Karpas-422 (cell line): ENCODE results near the gene KRTAP9-4. TPM values are rescaled to one million over a fixed set of nuclear protein-coding genes. Genes with fewer than 3 reads are reported as not detected.
"Not testable (repeated sequence)": the region's sequence is repeated elsewhere in the genome, so short reads cannot be mapped to it uniquely, and the experiment has no call there.

Experiments
- DNase-seq: peaks from one replicate; pipeline ENCODE4 v3.0.0-alpha.2; 2015
- H2AFZ ChIP-seq: fragments of 200-600 bp; sonication (generic); 2 replicates; pipeline ENCODE4 v1.6.1; 2014; ENCODE audit warnings: antibody characterized with exemption, low read length, mixed read lengths
- H3K27ac ChIP-seq: fragments of 200-600 bp; sonication (generic); 2 replicates; pipeline ENCODE4 v1.5.1; 2014; ENCODE audit warnings: mild to moderate bottlenecking, low read length, moderate library complexity
- H3K27me3 ChIP-seq: fragments of 200-600 bp; sonication (generic); 2 replicates; pipeline ENCODE4 v1.6.1; 2014; ENCODE audit warnings: low read length, mixed read lengths
- H3K36me3 ChIP-seq: fragments of 200-600 bp; sonication (generic); 2 replicates; pipeline ENCODE4 v1.6.1; 2014; ENCODE audit warnings: low read length, mixed read lengths; ENCODE audit not compliant: insufficient read depth
- H3K4me1 ChIP-seq: fragments of 200-600 bp; sonication (generic); 2 replicates; pipeline ENCODE4 v1.6.1; 2014; ENCODE audit warnings: mild to moderate bottlenecking, low read length, mixed read lengths
- H3K4me2 ChIP-seq: fragments of 200-600 bp; sonication (generic); 2 replicates; pipeline ENCODE4 v1.6.1; 2014; ENCODE audit warnings: low read length, low read depth, mild to moderate bottlenecking; ENCODE audit not compliant: poor library complexity, severe bottlenecking
- H3K4me3 ChIP-seq: fragments of 200-600 bp; sonication (generic); 2 replicates; pipeline ENCODE4 v1.5.1; 2014; ENCODE audit warnings: mild to moderate bottlenecking, antibody characterized with exemption, low read length, mixed read lengths
- H3K79me2 ChIP-seq: fragments of 200-600 bp; sonication (generic); 2 replicates; pipeline ENCODE4 v1.6.1; 2014; ENCODE audit warnings: mild to moderate bottlenecking, low read length, mixed read lengths
- H3K9ac ChIP-seq: fragments of 200-600 bp; sonication (generic); 2 replicates; pipeline ENCODE4 v1.6.0; 2014; ENCODE audit warnings: low read length
- H3K9me2 ChIP-seq: fragments of 200-600 bp; sonication (generic), shearing (Covaris generic); replicated peaks from 2 replicates; pipeline ENCODE4 v1.6.0; 2014; ENCODE audit warnings: mild to moderate bottlenecking, low read length, moderate library complexity; ENCODE audit not compliant: insufficient read depth
- H3K9me3 ChIP-seq: fragments of 300-700, 200-600 bp; sonication (generic); 2 replicates; pipeline ENCODE4 v1.6.1; 2014; ENCODE audit warnings: low read length, mixed read lengths
- H4K20me1 ChIP-seq: fragments of 200-600 bp; sonication (generic); 2 replicates; pipeline ENCODE4 v1.6.1; 2014; ENCODE audit warnings: mild to moderate bottlenecking, antibody characterized with exemption, low read length, low read depth; ENCODE audit not compliant: insufficient read depth
- total RNA-seq: library from RNA; depleted of rRNA; stranded (reverse); fragments of >200 nt; shearing (Covaris generic); gene quantifications from 2 replicates; pipeline ENCODE4 v1.2.3, GENCODE V29; 2014; ENCODE audit warnings: low replicate concordance

Gene KRTAP9-4
- total RNA-seq, 1 experiment from 2014 or later = not detected

DNA sequence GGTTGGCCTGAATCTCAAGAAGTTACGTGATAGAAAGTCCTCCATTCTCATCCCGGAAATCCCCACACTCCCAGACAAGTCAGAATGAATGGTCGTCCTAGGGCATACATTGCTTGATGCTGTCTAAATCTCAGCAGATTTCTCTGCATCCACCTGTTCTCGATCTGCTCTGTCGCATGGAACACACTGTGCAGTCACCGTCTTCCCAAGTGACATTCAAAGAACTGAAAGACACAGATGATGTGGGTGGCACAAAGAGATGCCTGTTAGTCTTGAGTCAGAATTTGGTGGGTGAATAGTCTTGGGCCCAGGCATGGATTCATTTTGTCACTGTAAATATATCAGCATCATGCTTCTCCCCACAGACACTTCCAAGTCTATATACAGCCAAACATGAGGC lies 17.8 kb upstream of the KRTAP9-4 start:
- no peak for DNase-seq
- Histone ChIP-seq H4K20me1 (no peaks in the 10 kb centered on the region), H3K79me2 (no peaks in the 10 kb centered on the region)

DNA sequence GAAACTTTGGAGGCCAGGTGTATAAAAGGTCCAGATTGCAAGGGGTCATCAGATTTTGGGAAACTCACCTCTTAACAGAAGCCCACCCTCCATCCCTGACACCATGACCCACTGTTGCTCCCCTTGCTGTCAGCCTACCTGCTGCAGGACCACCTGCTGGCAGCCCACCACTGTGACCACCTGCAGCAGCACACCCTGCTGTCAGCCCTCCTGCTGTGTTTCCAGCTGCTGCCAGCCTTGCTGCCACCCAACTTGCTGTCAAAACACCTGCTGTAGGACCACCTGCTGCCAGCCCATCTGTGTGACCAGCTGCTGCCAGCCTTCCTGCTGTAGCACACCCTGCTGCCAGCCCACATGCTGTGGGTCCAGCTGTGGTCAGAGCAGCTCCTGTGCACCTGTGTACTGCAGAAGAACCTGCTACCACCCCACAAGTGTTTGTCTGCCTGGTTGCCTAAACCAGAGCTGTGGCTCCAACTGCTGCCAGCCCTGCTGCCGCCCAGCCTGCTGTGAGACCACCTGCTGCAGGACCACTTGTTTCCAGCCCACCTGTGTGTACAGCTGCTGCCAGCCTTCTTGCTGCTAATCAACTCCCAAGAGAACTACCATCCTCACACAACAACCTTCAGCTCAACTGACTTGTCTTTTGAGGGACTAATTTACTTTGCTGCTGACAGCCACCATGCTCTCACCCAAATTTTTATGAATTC lies 16.9 kb upstream of the KRTAP9-4 start, which contains the start of gene KRTAP9-3:
TSS of gene KRTAP9-3 (plus strand) at position 51 of the 707 bp plus-strand sequence. CDS start at position 104, 53 bp downstream.
- not testable (repeated sequence) for H4K20me1 ChIP-seq, H3K4me3 ChIP-seq, H2AFZ ChIP-seq, H3K36me3 ChIP-seq, H3K9me3 ChIP-seq, H3K27ac ChIP-seq, H3K27me3 ChIP-seq, H3K9ac ChIP-seq, H3K4me1 ChIP-seq, H3K4me2 ChIP-seq, H3K79me2 ChIP-seq, DNase-seq, H3K9me2 ChIP-seq

More for the DNA sequence above, 17.8 kb upstream of the KRTAP9-4 start:
- Histone ChIP-seq H3K27ac (no peak overlapping the region), H3K4me1 (no peaks in the 10 kb centered on the region), H3K9me2 (no peaks in the 10 kb centered on the region), H3K9ac (no peak overlapping the region), H3K27me3 (no peaks in the 10 kb centered on the region), H3K36me3 (no peaks in the 10 kb centered on the region), H2AFZ (no peak overlapping the region), H3K9me3 (no peaks in the 10 kb centered on the region), H3K4me3 (no peak overlapping the region), H3K4me2 (no peak overlapping the region)

DNA sequence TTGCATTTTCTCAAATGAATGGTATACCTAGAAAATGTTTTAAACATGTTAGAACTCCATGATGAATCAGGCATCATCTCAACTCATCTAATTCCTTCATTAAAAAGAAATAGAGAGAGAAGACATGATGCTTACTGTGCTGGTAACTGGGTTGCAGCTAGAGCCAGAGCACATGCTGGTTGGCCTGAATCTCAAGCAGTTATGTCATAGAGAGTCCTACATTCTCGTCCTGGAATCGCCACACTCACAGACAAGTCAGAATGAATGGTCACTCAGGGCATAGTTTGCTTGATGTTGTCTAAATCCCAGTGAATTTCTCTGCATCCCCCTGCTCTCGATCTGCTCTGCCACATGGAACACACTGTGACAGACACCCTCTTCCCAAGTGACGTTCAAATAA lies 12.4 kb upstream of the KRTAP9-4 start:
- H3K9ac ChIP-seq, H3K4me3 ChIP-seq, H3K4me2 ChIP-seq, H3K27ac ChIP-seq, H4K20me1 ChIP-seq, H3K36me3 ChIP-seq, H3K4me1 ChIP-seq, H3K9me2 ChIP-seq, H2AFZ ChIP-seq, H3K27me3 ChIP-seq, H3K9me3 ChIP-seq, DNase-seq, H3K79me2 ChIP-seq: not testable (repeated sequence)

DNA sequence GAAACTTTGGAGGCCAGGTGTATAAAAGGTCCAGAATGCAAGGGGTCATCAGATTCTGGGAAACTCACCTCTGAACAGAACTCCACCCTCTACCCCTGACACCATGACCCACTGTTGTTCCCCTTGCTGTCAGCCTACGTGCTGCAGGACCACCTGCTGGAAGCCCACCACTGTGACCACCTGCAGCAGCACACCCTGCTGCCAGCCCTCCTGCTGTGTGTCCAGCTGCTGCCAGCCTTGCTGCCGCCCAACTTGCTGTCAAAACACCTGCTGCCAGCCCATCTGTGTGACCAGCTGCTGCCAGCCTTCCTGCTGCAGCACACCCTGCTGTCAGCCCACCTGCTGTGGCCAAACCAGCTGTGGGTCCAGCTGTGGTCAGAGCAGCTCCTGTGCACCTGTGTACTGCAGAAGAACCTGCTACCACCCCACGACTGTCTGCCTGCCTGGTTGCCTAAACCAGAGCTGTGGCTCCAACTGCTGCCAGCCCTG lies 11.5 kb upstream of the KRTAP9-4 start, which contains the start of gene KRTAP9-8:
TSS of gene KRTAP9-8 (plus strand) at position 51 of the 489 bp plus-strand sequence. CDS start at position 104, 53 bp downstream.
- not testable (repeated sequence) for H3K27me3 ChIP-seq, H3K79me2 ChIP-seq, H3K9me2 ChIP-seq, H3K4me3 ChIP-seq, H3K27ac ChIP-seq, DNase-seq, H4K20me1 ChIP-seq, H3K9ac ChIP-seq, H3K4me2 ChIP-seq, H3K36me3 ChIP-seq, H3K4me1 ChIP-seq, H2AFZ ChIP-seq, H3K9me3 ChIP-seq

DNA sequence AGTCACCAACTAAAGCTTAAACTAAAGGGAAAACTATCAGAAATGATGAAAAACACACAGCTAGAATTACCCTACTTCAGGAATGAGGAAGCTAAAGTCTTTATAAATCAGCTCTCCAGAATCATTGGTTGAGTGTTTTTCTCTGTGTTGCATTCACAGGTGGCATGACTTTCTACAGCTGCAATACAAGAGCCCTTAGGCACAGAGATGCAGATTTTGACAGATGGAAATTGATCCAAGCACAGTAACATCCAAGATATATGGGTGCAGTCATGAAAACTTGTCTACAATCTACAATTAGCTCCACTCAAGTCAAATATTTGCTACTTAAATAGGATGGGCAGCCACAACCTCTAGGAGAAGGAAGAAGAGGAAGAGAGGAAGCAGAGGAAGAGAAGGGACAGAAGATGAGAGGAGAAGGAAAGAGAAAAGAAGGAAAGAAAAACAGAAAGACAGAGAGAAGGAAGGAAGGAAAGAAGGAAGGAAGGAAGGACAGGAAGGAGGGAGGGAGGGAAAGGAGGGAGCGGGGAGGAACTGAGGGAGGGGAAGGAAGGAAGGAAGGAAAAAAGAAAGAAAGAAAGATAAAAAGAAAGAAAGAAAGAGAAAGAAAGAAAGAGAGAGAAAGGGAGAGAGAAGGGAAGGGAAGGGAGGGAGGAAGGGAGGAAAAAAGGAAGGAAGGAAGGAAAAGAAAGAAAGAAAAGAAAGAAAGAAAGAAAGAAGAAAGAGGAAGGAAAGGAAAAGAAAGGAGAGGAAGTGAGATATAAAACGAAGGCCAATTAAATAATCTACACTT lies 2.3 kb upstream of the KRTAP9-4 start:
- H3K79me2 ChIP-seq, H2AFZ ChIP-seq, H3K4me1 ChIP-seq, H3K27ac ChIP-seq, H3K4me2 ChIP-seq, H4K20me1 ChIP-seq, H3K27me3 ChIP-seq, H3K9me3 ChIP-seq, H3K9ac ChIP-seq, H3K9me2 ChIP-seq, H3K36me3 ChIP-seq, H3K4me3 ChIP-seq, DNase-seq: not testable (repeated sequence)

DNA sequence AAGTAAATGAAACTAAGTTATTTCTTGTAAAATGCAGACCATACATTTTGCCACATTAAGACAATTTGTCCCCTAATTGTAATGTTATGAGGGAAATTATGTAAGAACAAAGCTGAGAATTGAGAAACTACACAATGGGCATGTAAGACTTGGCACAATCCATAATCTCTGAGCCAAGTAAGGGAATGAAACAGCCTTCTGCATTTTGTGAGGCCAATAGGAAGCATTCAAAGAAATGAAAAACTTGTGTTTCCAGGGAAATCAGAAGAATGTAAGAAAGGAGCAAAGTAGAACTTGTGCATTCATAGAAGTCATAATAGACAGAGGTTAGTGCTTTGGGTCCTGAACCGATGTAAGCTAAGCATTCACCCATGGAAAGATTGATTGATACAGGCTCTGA lies 1.8 kb downstream of the KRTAP9-4 start:
- H3K9me2 ChIP-seq = no peaks in the 10 kb centered on the region
- H3K79me2 ChIP-seq = no peaks in the 10 kb centered on the region
- no peaks in the 10 kb centered on the region for H3K27me3 ChIP-seq
- H3K36me3 ChIP-seq = no peaks in the 10 kb centered on the region
- DNase-seq = no peak
- H2AFZ ChIP-seq = no peak overlapping the region
- H3K9me3 ChIP-seq = no peaks in the 10 kb centered on the region
- H4K20me1 ChIP-seq = no peaks in the 10 kb centered on the region
- no peak overlapping the region for H3K4me3 ChIP-seq
- no peaks in the 10 kb centered on the region for H3K4me1 ChIP-seq
- no peak overlapping the region for H3K27ac ChIP-seq
- H3K9ac ChIP-seq = no peak overlapping the region
- no peak overlapping the region for H3K4me2 ChIP-seq

DNA sequence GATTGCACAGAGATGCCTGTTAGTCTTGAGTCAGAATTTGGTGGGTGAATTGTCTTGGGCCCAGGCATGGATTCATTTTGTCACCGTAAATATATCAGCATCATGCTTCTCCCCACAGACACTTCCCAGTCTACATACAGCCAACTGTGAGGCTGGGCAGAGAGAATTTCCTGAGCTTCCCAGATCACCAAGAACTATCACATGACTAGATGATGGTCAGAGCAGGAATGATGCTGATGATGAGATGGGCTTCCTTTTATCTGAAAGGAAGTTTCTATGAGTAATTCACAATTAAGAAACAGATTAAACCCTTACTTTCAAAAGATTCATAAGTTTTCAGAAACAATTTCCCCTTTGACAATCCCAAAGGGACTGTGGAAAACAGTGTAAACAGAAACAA lies 5.4 kb downstream of the KRTAP9-4 start:
- H3K4me2 ChIP-seq = no peak overlapping the region
- no peaks in the 10 kb centered on the region for H3K9me3 ChIP-seq
- H3K79me2 ChIP-seq = no peaks in the 10 kb centered on the region
- H3K4me1 ChIP-seq = no peaks in the 10 kb centered on the region
- no peak overlapping the region for H3K9ac ChIP-seq
- H3K9me2 ChIP-seq = no peaks in the 10 kb centered on the region
- H2AFZ ChIP-seq = no peak overlapping the region
- 0 out of 2 replicates have a peak, but pooled peaks cover 2% of the 10 kb centered on the region for H3K27me3 ChIP-seq
- H3K27ac ChIP-seq = no peak overlapping the region
- no peak for DNase-seq
- H3K4me3 ChIP-seq = no peak overlapping the region
- H3K36me3 ChIP-seq = no peaks in the 10 kb centered on the region
- no peaks in the 10 kb centered on the region for H4K20me1 ChIP-seq
